Adrenal gland (tissue), 5 donors: ENCODE results near the gene KCNK7.

Experiments used
- POLR2A ChIP-seq, 2 donors: fragments of 450-650 bp; IDR thresholded peaks; one replicate each; pipeline ENCODE4 v1.6.1; 2017; ENCODE audit warnings: antibody characterized with exemption in 2 of 2, mild to moderate bottlenecking in 2 of 2, moderate library complexity in 1 of 2
- TF ChIP-seq, protein P1 (sequence below), 6 experiments: fragments of 450-650 bp in 4 of 6; fragments of 200-600 bp in 2 of 6; sonication (generic) in 1 of 6; IDR thresholded peaks; 1 replicate in 5 of 6; 2 replicates in 1 of 6; pipeline versions ENCODE4 v1.5.1 to v1.8.0; 2016 to 2021; ENCODE audit warnings: antibody characterized with exemption in 6 of 6, mild to moderate bottlenecking in 2 of 6, moderate library complexity in 1 of 6
- donor health status: DM: no; HTN: no; CAD: no.

DNA sequence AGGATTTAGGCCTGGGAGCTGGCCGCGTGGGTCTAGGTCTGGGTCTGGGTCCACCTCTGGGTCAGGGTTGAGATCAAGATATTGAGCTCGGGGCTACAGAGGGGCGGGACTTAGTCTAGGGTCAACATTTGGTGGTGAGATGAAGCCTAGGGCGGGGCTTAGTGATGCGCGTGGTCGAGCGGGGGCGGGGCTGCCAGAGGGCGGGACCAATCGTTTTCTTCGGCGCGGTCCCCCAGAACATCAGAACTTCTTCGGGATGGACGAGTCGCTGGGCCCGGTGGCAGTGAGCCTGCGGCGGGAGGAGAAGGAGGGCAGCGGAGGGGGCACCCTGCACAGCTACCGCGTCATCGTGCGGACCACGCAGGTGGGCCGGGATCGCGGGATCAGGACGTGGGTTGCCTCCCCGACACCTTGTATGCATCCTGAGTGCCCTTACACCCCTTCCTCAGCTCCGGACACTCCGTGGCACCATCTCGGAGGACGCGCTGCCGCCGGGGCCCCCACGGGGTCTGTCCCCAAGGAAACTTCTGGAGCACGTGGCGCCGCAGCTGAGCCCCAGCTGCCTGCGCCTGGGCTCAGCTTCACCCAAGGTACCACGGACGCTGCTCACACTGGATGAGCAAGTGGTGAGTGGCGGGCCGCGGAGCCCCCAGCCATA is 46.5 kb upstream of the KCNK7 start:
- no peak for TF ChIP-seq POLR2A (IDR thresholded peaks at IDR 0.05)
- TF ChIP-seq, protein P1, sequence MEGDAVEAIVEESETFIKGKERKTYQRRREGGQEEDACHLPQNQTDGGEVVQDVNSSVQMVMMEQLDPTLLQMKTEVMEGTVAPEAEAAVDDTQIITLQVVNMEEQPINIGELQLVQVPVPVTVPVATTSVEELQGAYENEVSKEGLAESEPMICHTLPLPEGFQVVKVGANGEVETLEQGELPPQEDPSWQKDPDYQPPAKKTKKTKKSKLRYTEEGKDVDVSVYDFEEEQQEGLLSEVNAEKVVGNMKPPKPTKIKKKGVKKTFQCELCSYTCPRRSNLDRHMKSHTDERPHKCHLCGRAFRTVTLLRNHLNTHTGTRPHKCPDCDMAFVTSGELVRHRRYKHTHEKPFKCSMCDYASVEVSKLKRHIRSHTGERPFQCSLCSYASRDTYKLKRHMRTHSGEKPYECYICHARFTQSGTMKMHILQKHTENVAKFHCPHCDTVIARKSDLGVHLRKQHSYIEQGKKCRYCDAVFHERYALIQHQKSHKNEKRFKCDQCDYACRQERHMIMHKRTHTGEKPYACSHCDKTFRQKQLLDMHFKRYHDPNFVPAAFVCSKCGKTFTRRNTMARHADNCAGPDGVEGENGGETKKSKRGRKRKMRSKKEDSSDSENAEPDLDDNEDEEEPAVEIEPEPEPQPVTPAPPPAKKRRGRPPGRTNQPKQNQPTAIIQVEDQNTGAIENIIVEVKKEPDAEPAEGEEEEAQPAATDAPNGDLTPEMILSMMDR (IDR thresholded peaks at IDR 0.05) = no peak
